ENCODE measurements around the gene DCBLD1.

DNA sequence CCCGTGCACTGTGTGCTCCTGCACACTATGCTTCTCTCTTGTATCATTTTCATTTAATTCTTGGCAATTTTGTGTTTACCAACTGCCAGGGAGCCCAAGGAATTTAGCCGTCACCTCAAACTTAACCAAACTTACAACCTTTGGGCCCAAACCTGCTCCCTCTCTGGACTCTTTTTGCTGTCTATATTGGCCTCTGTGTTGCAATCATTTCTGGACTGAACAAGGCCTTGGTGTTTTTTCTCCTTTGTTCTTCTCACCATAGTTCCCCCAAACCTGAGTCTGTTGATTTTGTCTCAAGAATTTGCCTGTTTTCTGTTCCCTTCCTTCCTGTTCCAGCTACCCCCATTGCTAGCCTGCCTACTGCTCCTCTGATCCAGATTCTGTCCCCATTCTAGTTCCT, 19.2 kb downstream of the DCBLD1 start:
- no peak for TF ChIP-seq POLR2A (IDR thresholded peaks at IDR 0.05)
- TF ChIP-seq, protein P1, sequence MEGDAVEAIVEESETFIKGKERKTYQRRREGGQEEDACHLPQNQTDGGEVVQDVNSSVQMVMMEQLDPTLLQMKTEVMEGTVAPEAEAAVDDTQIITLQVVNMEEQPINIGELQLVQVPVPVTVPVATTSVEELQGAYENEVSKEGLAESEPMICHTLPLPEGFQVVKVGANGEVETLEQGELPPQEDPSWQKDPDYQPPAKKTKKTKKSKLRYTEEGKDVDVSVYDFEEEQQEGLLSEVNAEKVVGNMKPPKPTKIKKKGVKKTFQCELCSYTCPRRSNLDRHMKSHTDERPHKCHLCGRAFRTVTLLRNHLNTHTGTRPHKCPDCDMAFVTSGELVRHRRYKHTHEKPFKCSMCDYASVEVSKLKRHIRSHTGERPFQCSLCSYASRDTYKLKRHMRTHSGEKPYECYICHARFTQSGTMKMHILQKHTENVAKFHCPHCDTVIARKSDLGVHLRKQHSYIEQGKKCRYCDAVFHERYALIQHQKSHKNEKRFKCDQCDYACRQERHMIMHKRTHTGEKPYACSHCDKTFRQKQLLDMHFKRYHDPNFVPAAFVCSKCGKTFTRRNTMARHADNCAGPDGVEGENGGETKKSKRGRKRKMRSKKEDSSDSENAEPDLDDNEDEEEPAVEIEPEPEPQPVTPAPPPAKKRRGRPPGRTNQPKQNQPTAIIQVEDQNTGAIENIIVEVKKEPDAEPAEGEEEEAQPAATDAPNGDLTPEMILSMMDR (IDR thresholded peaks at IDR 0.05) = no peak

Data from heart left ventricle (tissue), 13 donors.